ENCODE measurements around the gene SPOP.

SPOP gene

DNA sequence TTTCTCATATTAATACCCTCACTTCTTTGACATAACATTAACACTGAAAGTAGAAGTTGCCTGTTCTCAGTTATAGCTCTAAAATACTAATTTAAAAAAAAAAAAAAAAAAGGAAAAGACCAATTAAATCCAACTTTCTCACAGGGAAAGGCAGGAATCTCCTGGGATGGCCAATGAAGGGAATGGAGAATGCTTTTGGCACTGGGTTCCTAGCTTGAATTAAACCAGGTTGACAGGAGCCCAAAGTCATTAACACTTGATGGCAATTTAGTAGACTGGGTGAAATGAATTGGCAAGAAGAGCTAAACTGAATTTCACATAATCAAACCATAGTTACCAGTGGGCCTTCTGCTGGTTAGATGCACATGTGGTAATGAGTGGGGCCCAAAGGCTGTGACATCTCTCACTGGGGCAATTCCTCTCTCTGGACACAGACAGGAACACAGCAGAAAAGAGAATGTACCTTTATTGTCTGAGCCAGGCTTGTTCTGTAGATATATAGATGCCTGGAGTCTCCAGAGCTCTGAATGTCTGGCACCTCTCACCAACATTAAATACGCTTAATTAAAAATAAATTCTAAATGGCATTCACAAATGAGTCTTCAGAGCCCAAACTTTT lies 64.6 kb downstream of the SPOP start:
- DNase-seq (ENCODE audit: low read depth), result no peak

DNA sequence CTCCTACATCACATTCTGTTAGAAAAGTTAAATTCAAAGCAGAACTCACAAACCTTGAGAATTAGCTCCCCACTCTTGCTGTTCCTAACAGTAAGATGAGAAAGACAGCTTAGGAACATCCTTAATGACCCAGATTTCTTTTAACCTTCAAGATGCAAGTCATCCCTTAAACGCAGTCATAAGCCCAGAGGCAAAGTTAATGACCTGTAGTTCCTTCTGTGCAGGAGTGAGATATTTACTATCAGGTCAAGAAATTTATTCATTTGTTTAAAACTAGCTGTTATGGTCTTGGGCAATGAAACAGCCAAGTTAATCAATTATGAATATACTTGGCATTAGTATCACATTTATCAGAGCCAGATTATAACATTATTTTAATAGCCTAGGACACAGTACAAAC lies 65.2 kb downstream of the SPOP start:
- no peak for DNase-seq (ENCODE audit: low read depth)

DNA sequence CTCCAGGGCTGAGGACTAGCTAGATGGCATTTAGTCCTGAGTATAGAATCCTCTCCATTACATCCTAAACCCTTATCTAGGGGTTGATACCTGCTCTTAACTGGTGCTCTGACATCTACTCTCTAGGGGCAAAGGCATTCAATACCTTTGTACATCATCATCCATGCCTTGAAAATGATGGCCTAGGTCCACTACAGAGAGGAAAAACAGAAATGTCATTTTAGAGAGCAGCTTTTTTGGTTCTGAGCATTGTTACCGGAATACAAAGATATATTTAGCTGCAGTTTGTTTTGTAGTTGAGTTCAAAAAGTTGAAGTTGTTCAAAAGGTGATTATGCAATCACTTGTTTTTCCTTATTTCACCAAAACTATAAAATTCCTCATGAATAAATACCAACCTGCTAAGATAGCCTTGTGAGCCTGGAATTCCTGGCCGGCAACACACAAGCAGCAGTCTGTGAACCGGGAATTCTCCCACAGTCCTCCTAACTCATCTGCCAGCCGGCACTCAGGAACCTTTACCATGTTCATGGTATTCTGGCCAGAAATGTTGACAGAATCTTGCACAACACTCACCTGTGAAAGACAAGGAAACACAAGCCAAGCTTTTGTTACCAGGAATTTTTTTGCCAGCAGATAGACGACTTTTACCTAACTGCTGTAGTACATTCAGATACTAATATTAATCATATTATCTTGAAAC lies 66.9 kb downstream of the SPOP start:
- no peak for DNase-seq (ENCODE audit: low read depth)

GRCh38 chr17:49604314-49604869 lies 73.5 kb downstream of the SPOP start:
- DNase-seq (ENCODE audit: low read depth), result no peak

DNA sequence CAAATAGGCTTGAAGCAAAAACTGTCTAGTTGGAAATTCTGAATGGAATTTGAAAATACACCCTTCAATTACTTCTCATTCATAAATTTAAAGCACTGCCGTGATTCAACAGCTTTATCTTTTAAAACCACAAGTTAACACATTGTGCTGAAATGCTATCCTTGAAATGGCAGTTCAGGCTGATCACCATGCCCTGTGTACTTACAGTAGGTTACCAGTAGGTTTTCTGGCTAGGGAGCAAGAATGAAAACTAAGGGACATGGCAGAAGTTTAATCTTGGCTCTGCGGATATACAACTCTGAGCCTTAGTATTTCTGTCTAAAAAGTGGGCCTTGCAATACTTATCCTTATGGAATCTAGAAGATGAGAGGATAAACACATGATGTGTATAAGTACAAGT lies 74.2 kb downstream of the SPOP start:
- no peak for DNase-seq (ENCODE audit: low read depth)

DNA sequence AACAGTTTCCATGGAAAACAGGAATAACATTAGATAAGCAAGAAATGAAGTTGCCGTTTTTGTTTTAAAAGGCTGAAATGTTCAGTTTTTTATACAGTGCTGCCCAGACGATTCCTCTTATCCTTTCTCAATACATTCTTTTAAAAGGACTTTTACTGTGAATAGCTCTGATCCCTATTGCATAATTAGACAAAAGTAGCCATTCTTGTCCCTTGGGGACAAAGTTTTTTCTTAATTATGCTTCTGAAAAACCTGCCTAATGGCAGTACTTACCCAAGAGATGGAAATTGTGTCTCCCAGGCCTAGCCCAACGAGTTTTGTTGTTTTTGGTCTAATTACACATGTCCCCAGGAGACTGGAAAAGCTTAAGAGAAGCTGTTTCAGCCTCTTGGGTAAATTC lies 74.7 kb downstream of the SPOP start:
- DNase-seq (ENCODE audit: low read depth), result no peak

GRCh38 chr17:49602783-49603182 lies 75.1 kb downstream of the SPOP start:
- no peak for DNase-seq (ENCODE audit: low read depth)

DNA sequence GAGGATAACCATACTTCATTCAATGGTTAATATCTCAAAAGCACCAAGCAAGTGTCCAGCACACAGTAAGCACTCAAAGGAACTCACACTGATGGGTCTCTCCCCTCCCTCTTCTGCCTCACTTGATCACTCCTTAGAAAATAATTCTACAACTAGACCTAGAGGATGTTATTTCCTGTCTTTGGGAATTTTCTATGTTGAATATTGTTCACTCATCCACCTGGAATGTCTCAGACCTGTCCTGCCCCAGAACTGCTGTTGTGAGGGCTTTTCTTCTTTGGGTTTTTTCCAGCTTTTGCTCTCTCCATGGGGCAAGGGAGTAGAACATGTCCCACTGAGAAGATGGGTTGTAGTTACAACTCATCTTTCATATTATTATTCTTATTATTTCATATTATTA lies 76.9 kb downstream of the SPOP start:
- DNase-seq (ENCODE audit: low read depth), result no peak

DNA sequence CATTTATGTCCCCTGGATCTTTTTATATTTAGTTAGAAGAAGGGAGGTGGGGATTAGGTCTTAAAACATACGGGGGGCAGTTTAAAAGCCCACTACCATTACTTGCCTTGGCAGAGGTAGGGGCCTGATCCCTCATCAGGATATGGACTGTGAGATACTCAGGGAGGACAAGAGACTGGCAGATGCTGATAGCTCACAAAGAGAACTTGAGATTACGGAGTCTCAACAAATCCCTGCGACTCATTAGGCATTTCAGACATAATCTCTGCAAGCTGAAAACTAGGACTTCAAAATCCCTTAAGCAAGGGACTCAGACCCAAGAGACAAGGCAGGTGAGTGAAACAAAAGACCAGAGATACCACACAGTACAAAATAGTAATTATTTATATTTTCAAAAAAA lies 79.0 kb downstream of the SPOP start:
- DNase-seq (ENCODE audit: low read depth), result no peak

DNA sequence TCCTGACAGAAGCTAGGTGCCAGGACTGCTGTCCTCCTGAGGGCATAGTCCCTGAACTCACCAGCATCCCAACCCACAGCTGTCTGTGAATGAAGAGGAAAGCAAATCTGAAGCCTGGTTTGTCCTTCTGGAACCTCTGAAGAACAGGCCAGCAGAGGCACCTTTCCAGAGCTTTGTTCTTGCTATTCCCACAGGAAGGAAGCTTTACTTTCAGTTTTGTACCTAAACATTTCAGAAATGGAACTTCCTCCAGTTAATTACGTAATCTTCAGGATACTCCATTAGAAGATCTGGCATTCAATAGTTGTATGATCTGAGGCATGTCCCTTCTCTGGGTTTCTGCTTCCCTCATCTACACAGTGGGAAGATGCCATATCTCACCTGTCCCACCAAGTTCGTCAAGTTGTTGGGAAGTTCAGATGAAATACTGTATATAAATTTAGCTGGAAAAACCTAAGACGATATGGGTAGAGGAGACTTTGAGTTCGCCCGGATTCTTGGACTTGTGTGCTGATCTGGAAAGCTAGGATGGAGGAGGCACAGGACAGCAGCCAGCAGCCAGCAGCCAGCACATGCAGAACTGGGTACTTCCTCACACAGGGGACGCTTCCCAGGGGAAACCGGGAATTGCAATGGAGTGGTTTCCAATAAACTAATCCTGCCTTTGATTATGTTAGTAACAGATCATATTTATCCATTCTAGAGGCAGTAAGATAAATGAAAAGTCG lies 79.8 kb downstream of the SPOP start:
- no peak for DNase-seq (ENCODE audit: low read depth)

- no peak for DNase-seq (ENCODE audit: low read depth)
Measured at GRCh38 chr17:49597436-49597835, 80.5 kb downstream of the SPOP start.

DNA sequence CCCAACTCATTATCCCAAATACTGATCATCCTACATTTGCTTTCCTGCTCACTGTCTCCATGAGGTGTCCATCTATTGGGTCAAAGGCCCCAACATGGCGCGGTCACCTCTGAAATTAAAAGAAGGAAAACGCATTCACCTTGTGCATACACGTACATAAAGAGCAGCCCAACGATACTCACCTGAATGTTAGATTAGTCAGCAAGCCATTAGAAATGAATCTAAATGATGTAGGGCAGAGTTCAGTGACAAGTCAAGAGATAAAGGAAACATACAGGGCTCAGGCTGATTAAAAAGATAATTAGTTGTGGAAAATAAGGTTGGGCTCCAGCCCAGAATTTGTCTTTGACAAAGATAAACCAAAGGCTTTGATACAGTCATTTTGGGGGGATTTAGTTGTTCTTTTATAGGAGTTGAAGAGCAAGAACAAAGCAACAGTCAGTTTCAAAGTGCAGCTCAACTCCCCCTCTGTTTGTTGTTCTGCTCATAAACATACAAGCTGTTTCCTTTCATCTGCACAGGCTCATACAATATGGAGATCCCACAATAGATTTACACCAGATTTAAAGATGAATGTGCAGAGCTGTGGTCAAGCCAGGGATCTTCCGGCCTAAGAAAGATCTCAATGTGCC lies 81.2 kb downstream of the SPOP start:
- no peak for DNase-seq (ENCODE audit: low read depth)

DNA sequence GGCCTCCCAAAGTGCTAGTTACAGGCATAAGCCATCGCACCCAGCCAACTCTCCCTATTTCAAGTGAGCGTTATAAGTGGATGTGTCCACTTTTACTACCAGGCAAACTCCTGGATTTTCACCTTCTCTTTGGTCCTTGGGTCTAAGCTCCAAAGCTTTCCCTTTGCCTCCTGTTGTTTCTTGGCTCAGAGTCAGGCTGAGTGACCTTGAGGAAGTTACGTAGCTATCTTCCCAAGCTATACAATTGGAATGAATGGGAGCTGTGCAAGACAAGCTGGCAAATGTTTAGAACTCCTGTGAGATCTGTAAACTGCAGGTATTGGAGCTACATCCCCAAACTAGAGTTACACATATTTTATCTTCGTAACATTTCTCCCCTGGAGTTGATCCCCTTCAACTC lies 81.9 kb downstream of the SPOP start:
- DNase-seq (ENCODE audit: low read depth), result no peak

GRCh38 chr17:49595328-49595727 lies 82.6 kb downstream of the SPOP start:
- DNase-seq (ENCODE audit: low read depth), result no peak

GRCh38 chr17:49592263-49592662 lies 85.6 kb downstream of the SPOP start:
- DNase-seq (ENCODE audit: low read depth), result no peak

GRCh38 chr17:49590874-49591273 lies 87.0 kb downstream of the SPOP start:
- DNase-seq (ENCODE audit: low read depth), result no peak

DNA sequence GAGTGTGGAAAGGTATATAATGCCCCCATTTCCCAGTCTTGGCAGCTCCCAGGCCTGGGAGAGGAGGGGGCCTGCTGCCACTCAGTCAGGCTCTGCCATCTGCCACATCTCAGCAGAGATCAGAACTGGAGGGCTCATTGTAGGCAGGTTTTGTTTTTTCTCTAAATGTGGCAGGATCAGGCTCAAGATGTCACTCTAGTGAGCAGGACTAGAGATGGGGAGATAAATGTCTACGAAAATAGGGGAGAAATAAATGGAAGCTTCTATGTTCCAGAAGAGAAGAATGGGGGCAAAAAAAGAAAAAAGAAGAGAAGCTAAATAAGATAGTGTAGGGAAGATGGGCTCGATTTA lies 88.3 kb downstream of the SPOP start:
- DNase-seq (ENCODE audit: low read depth), result no peak

DNA sequence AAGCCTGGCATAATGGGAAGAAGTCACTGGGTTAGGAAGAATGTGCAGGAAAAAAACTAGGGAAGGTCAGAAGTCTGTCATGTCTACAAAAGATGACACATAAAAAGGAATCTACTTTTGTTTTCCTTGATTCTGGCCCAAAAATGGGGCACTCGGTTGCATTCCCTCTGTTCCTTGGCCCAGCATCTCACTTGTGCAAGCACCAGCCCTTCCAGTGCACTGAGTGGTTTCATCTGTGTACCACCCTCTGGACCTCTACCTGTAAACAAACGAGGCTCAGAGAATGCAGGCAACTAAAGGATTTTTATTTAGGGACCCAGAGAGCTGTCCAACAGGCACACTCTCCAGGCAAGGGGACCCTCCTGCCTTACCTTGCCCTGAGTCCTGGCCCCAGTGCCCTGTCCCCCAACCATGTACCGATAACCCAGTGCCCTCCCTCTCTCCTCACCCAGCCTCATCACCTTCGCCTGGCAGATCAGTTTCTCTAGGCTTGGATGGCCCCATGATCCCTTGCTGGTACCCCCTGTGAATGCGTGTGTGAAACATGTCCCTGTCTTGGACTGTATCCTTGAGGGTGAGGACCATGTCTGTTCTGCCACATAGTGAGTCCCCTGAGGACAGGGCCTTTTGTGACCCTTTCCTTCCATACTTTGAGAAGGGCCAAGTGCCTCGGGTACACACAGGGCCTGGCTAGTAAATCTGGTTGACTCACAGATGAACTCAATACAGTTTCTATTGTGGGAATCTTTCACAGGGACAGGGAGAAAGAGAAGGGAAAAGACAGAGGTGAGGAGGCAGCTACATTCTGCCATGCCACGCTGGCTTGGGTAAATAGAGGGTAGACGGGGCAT lies 88.9 kb downstream of the SPOP start:
- DNase-seq (ENCODE audit: low read depth), result no peak

DNA sequence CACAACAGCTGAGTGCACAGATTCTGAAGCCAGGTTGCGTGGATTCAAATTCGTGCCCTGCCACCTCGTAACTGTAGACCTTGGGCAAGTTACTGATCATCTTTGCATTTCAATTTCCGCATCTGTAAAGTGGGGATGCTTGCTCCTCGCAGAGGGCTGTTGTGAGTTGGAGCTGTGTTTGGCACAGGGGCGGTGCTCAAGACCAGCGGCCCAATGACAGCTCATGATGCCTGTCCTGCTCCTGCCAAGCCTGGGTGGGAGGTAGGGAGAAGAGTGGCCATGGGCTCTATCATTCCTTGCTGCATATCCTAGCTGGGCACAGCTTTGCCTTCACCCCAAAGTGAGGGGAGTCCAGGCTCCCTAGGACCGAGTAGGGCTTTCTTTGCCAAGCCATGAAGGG lies 89.6 kb downstream of the SPOP start:
- no peak for DNase-seq (ENCODE audit: low read depth)

- no peak for DNase-seq (ENCODE audit: low read depth)
Measured at GRCh38 chr17:49587366-49588073, 90.4 kb downstream of the SPOP start.

- DNase-seq (ENCODE audit: low read depth), result no peak
Measured at GRCh38 chr17:49585422-49586027, 92.4 kb downstream of the SPOP start.
